Hepatocyte (in vitro differentiated cells): ENCODE results near the gene CDK19.

Source experiments
- EZH2 ChIP-seq: fragments of 200-600 bp; sonication (generic); IDR thresholded peaks from 2 replicates; pipeline ENCODE4 v1.6.1; 2016; ENCODE audit warnings: antibody characterized with exemption, mild to moderate bottlenecking, borderline replicate concordance
- TF ChIP-seq, protein P1 (sequence below): fragments of 200-600 bp; sonication (generic); IDR thresholded peaks from 2 replicates; pipeline ENCODE4 v1.5.1; 2016; ENCODE audit warnings: antibody characterized with exemption, mild to moderate bottlenecking; ENCODE audit not compliant: poor library complexity

DNA sequence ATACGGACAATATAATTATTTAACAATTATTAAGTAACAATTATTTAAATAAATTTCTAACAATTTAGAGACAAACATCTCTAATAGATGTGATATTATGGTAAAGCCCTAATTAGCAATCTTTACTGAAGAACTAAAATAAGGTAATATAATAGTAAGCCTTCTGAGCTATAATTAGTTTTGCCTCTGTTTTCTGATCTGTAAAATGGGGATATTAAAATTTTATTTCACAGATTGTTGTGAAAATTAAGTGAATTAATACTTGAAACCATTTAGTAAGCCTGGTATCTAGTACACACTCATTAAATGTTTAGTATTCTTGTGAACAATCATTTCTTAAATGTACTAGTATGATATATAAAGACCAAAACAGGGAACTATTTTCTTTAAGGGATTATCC lies 70.3 kb downstream of the CDK19 start:
- TF ChIP-seq, protein P1, sequence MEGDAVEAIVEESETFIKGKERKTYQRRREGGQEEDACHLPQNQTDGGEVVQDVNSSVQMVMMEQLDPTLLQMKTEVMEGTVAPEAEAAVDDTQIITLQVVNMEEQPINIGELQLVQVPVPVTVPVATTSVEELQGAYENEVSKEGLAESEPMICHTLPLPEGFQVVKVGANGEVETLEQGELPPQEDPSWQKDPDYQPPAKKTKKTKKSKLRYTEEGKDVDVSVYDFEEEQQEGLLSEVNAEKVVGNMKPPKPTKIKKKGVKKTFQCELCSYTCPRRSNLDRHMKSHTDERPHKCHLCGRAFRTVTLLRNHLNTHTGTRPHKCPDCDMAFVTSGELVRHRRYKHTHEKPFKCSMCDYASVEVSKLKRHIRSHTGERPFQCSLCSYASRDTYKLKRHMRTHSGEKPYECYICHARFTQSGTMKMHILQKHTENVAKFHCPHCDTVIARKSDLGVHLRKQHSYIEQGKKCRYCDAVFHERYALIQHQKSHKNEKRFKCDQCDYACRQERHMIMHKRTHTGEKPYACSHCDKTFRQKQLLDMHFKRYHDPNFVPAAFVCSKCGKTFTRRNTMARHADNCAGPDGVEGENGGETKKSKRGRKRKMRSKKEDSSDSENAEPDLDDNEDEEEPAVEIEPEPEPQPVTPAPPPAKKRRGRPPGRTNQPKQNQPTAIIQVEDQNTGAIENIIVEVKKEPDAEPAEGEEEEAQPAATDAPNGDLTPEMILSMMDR = no peak
- no peak for TF ChIP-seq EZH2
